PFSK-1 (cell line): ENCODE results near the gene CA5A.

Experiments used
- FOXP2 ChIP-seq: optimal IDR thresholded peaks from 2 replicates; pipeline ENCODE3; 2011; ENCODE audit warnings: borderline replicate concordance, control low read depth, inconsistent platforms; ENCODE audit not compliant: insufficient read depth; ENCODE audit errors: extremely low read length, extremely low read depth
- POLR2AphosphoS5 ChIP-seq: IDR thresholded peaks from 2 replicates; pipeline ENCODE4 v1.6.1; 2012; ENCODE audit warnings: low read depth, mild to moderate bottlenecking, control low read depth, low read length, moderate library complexity
- REST ChIP-seq, 2 experiments: IDR thresholded peaks; 2 replicates each; pipeline versions ENCODE4 v1.6.1 to v1.8.0; 2011 to 2012; ENCODE audit warnings: low read depth in 2 of 2, low read length in 2 of 2, control low read depth in 1 of 2, inconsistent platforms in 1 of 2, mild to moderate bottlenecking in 1 of 2, moderate library complexity in 1 of 2; ENCODE audit not compliant: insufficient read depth in 1 of 2
- SIN3A ChIP-seq: IDR thresholded peaks from 2 replicates; pipeline ENCODE4 v1.6.1; 2012; ENCODE audit warnings: mild to moderate bottlenecking, low read length, moderate library complexity, borderline replicate concordance; ENCODE audit not compliant: insufficient read depth
- TAF1 ChIP-seq: IDR thresholded peaks from 2 replicates; pipeline ENCODE4 v1.6.1; 2012; ENCODE audit warnings: low read length, control low read depth, borderline replicate concordance; ENCODE audit not compliant: insufficient read depth

CA5A gene

GRCh38 chr16:87970186-87970585 is 33.9 kb upstream of the CA5A start:
- TF ChIP-seq REST (IDR thresholded peaks at IDR 0.05; ENCODE audit: insufficient read depth in 1 of 2, low read depth in 2 of 2, low read length in 2 of 2) (no peak), TAF1 (no peak), FOXP2 (no peak), SIN3A (no peak), POLR2AphosphoS5 (no peak)

- TF ChIP-seq TAF1: no peak
- no peak for TF ChIP-seq POLR2AphosphoS5
- no peak for TF ChIP-seq REST (IDR thresholded peaks at IDR 0.05; ENCODE audit: insufficient read depth in 1 of 2, low read depth in 2 of 2, low read length in 2 of 2)
- no peak for TF ChIP-seq SIN3A
- TF ChIP-seq FOXP2: no peak
These were observed 32.2 kb upstream of the CA5A start for GRCh38 chr16:87968541-87968940.

GRCh38 chr16:87966685-87967185 is 30.4 kb upstream of the CA5A start:
- no peak for TF ChIP-seq SIN3A
- no peak for TF ChIP-seq REST (IDR thresholded peaks at IDR 0.05; ENCODE audit: insufficient read depth in 1 of 2, low read depth in 2 of 2, low read length in 2 of 2)
- TF ChIP-seq TAF1: no peak
- TF ChIP-seq FOXP2: no peak
- no peak for TF ChIP-seq POLR2AphosphoS5

GRCh38 chr16:87966064-87966645 is 29.8 kb upstream of the CA5A start:
- TF ChIP-seq POLR2AphosphoS5 (no peak), REST (IDR thresholded peaks at IDR 0.05; ENCODE audit: insufficient read depth in 1 of 2, low read depth in 2 of 2, low read length in 2 of 2) (no peak), SIN3A (no peak), FOXP2 (no peak), TAF1 (no peak)
